HEK293 (cell line): ENCODE measurements around the gene RIGI.
A peak's percentile ranks its signal among the peaks of the same experiment; 100 is the strongest.

Source experiments
- CTCF ChIA-PET: fragments of 350-600 bp; formaldehyde crosslinking; extraction: SDS; loops from one replicate; lab custom pipeline; 2021; ENCODE audit warnings: antibody characterized with exemption; lab: Yijun Ruan, JAX
- POLR2A ChIA-PET: fragments of 300-600 bp; formaldehyde crosslinking; extraction: SDS; loops from one replicate; lab custom pipeline; 2020; ENCODE audit warnings: antibody characterized with exemption, inconsistent platforms; lab: Yijun Ruan, JAX
- H3K27ac ChIP-seq: fragments of 200-500 bp; sonication (Bioruptor generic); 2 replicates; pipeline ENCODE4 v1.5.1; 2014; ENCODE audit warnings: low read depth, low read length, control low read depth, inconsistent platforms; ENCODE audit errors: extremely low read depth
- H3K36me3 ChIP-seq, 2 experiments: fragments of 200-500 bp in 1 of 2; sonication (Bioruptor generic) in 1 of 2; 1 replicate in 1 of 2; 2 replicates in 1 of 2; pipeline ENCODE4 v1.5.1; 2014 to 2017; ENCODE audit warnings: inconsistent platforms in 2 of 2, low read length in 2 of 2; ENCODE audit not compliant: control insufficient read depth in 2 of 2, insufficient read depth in 1 of 2
- H3K4me1 ChIP-seq: fragments of 200-500 bp; sonication (Bioruptor generic); 2 replicates; pipeline ENCODE4 v1.5.1; 2014; ENCODE audit warnings: mild to moderate bottlenecking, low read length, inconsistent platforms; ENCODE audit not compliant: control insufficient read depth, insufficient read depth
- H3K4me3 ChIP-seq: 2 replicates; pipeline ENCODE4 v1.5.1; 2011; ENCODE audit warnings: low read depth, mild to moderate bottlenecking, control low read depth, low read length, moderate library complexity
- H3K9me3 ChIP-seq: fragments of 200-500 bp; sonication (Bioruptor generic); 2 replicates; pipeline ENCODE4 v1.5.1; 2014; ENCODE audit warnings: low read depth, low read length, inconsistent platforms; ENCODE audit not compliant: control insufficient read depth, insufficient read depth
- GLIS1 ChIP-seq: fragments of 450-650 bp; formaldehyde crosslinking; IDR thresholded peaks from 2 replicates; pipeline ENCODE4 v1.5.1; 2016; ENCODE audit warnings: missing biosample characterization, missing genetic modification characterization
- KLF7 ChIP-seq: fragments of 450-650 bp; formaldehyde crosslinking; IDR thresholded peaks from 2 replicates; pipeline ENCODE4 v1.5.1; 2016; ENCODE audit warnings: missing biosample characterization, missing genetic modification characterization, borderline replicate concordance
- KLF8 ChIP-seq: fragments of 450-650 bp; formaldehyde crosslinking; IDR thresholded peaks from 2 replicates; pipeline ENCODE4 v1.5.1; 2016; ENCODE audit warnings: missing biosample characterization, missing genetic modification characterization
- ZFP37 ChIP-seq: fragments of 450-650 bp; formaldehyde crosslinking; IDR thresholded peaks from 2 replicates; pipeline ENCODE4 v1.5.1; 2016; ENCODE audit warnings: missing biosample characterization, missing genetic modification characterization
- ZNF121 ChIP-seq: fragments of 450-650 bp; formaldehyde crosslinking; IDR thresholded peaks from 2 replicates; pipeline ENCODE4 v1.5.1; 2016; ENCODE audit warnings: missing biosample characterization, missing genetic modification characterization
- ZNF239 ChIP-seq: fragments of 450-650 bp; formaldehyde crosslinking; IDR thresholded peaks from 2 replicates; pipeline ENCODE4 v1.5.1; 2016; ENCODE audit warnings: missing biosample characterization, missing genetic modification characterization
- ZNF24 ChIP-seq: fragments of 450-650 bp; formaldehyde crosslinking; IDR thresholded peaks from 2 replicates; pipeline ENCODE4 v1.5.1; 2016; ENCODE audit warnings: missing biosample characterization, missing genetic modification characterization
- ZNF248 ChIP-seq: fragments of 450-650 bp; formaldehyde crosslinking; IDR thresholded peaks from 2 replicates; pipeline ENCODE4 v1.5.1; 2017; ENCODE audit warnings: missing biosample characterization, missing genetic modification characterization
- ZNF292 ChIP-seq: fragments of 450-650 bp; formaldehyde crosslinking; IDR thresholded peaks from 2 replicates; pipeline ENCODE4 v1.5.1; 2016; ENCODE audit warnings: low read depth, missing biosample characterization, missing genetic modification characterization, borderline replicate concordance
- ZNF354C ChIP-seq: fragments of 450-650 bp; formaldehyde crosslinking; IDR thresholded peaks from 2 replicates; pipeline ENCODE4 v1.5.1; 2016; ENCODE audit warnings: missing biosample characterization, missing genetic modification characterization, low read depth, borderline replicate concordance
- ZNF416 ChIP-seq: fragments of 450-650 bp; formaldehyde crosslinking; IDR thresholded peaks from 2 replicates; pipeline ENCODE4 v1.5.1; 2016; ENCODE audit warnings: missing biosample characterization, missing genetic modification characterization
- ZNF610 ChIP-seq: fragments of 450-650 bp; formaldehyde crosslinking; IDR thresholded peaks from 2 replicates; pipeline ENCODE4 v1.5.1; 2016; ENCODE audit warnings: missing biosample characterization, missing genetic modification characterization, borderline replicate concordance
- ZNF785 ChIP-seq: fragments of 450-650 bp; formaldehyde crosslinking; IDR thresholded peaks from 2 replicates; pipeline ENCODE4 v1.5.1; 2016; ENCODE audit warnings: missing biosample characterization, missing genetic modification characterization
- TF ChIP-seq, protein P1 (sequence below): fragments of 450-650 bp; formaldehyde crosslinking; IDR thresholded peaks from 2 replicates; pipeline ENCODE4 v1.5.1; 2016; ENCODE audit warnings: missing biosample characterization, missing genetic modification characterization
- TF ChIP-seq, protein P2 (sequence below): fragments of 450-650 bp; formaldehyde crosslinking; IDR thresholded peaks from 2 replicates; pipeline ENCODE4 v1.5.1; 2016; ENCODE audit warnings: missing biosample characterization, missing genetic modification characterization
- TF ChIP-seq, protein P3 (sequence below): fragments of 450-650 bp; formaldehyde crosslinking; IDR thresholded peaks from 2 replicates; pipeline ENCODE4 v1.5.1; 2016; ENCODE audit warnings: missing biosample characterization, missing genetic modification characterization
- TF ChIP-seq, protein P4 (sequence below): IDR thresholded peaks from 2 replicates; pipeline ENCODE4 v1.6.1; 2011; ENCODE audit warnings: mild to moderate bottlenecking, low read depth, low read length, borderline replicate concordance
- TF ChIP-seq, protein P5 (sequence below): fragments of 450-650 bp; formaldehyde crosslinking; IDR thresholded peaks from 2 replicates; pipeline ENCODE4 v1.5.1; 2016; ENCODE audit warnings: missing biosample characterization, missing genetic modification characterization
- TF ChIP-seq, protein P6 (sequence below): fragments of 450-650 bp; formaldehyde crosslinking; IDR thresholded peaks from 2 replicates; pipeline ENCODE4 v1.5.1; 2017; ENCODE audit warnings: missing biosample characterization, mild to moderate bottlenecking, missing genetic modification characterization, moderate library complexity

Gene RIGI

DNA sequence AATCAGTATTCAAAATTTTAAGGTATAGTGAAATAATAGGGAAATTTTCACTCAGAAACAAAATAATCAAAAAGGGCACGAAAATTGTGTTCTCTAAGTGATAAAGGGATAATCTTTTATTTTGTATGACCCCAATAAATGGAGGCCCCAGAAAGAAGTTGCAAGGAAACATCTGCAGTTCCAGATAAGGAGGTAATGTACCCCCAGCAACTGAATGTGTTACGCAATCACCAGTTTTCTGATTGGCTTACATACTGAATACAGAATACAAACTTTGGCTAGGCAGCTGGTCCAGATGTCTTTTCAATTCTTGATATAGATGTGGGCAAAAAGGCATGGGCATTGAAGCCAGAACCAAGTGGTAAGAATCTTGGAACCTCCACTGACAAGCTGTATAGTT is 28.1 kb upstream of the RIGI start:
- Histone ChIP-seq H3K4me3 (no peak overlapping the region), H3K27ac (no peak overlapping the region)
- TF ChIP-seq GLIS1 (tag by site-specific recombination) = 0 out of 2 replicates have a peak, but pooled peaks have one; percentile 6
- TF ChIP-seq, protein P1, sequence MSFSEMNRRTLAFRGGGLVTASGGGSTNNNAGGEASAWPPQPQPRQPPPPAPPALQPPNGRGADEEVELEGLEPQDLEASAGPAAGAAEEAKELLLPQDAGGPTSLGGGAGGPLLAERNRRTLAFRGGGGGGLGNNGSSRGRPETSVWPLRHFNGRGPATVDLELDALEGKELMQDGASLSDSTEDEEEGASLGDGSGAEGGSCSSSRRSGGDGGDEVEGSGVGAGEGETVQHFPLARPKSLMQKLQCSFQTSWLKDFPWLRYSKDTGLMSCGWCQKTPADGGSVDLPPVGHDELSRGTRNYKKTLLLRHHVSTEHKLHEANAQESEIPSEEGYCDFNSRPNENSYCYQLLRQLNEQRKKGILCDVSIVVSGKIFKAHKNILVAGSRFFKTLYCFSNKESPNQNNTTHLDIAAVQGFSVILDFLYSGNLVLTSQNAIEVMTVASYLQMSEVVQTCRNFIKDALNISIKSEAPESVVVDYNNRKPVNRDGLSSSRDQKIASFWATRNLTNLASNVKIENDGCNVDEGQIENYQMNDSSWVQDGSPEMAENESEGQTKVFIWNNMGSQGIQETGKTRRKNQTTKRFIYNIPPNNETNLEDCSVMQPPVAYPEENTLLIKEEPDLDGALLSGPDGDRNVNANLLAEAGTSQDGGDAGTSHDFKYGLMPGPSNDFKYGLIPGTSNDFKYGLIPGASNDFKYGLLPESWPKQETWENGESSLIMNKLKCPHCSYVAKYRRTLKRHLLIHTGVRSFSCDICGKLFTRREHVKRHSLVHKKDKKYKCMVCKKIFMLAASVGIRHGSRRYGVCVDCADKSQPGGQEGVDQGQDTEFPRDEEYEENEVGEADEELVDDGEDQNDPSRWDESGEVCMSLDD (tag by site-specific recombination) = no peak
- TF ChIP-seq, all 188 proteins: peak for 1
- Histone ChIP-seq H3K9me3 (no peaks in the 10 kb centered on the region), H3K36me3 (peaks cover 0 to 5% of the 10 kb centered on the region in 2 experiments; a peak in 2 of 3 replicates), H3K4me1 (0 out of 2 replicates have a peak, but pooled peaks cover 4% of the 10 kb centered on the region)
- POLR2A ChIA-PET = interaction anchor here (0.8 kb wide), 1 partner anchor 29 kb away, joined by 3 read pairs; no protein-coding TSS in a partner anchor
- CTCF ChIA-PET = interaction anchor here (1.5 to 1.9 kb wide), 3 partner anchors 26 to 175 kb away, joined by 5 to 7 read pairs (median 6); partner anchors contain the start of gene RIGI

DNA sequence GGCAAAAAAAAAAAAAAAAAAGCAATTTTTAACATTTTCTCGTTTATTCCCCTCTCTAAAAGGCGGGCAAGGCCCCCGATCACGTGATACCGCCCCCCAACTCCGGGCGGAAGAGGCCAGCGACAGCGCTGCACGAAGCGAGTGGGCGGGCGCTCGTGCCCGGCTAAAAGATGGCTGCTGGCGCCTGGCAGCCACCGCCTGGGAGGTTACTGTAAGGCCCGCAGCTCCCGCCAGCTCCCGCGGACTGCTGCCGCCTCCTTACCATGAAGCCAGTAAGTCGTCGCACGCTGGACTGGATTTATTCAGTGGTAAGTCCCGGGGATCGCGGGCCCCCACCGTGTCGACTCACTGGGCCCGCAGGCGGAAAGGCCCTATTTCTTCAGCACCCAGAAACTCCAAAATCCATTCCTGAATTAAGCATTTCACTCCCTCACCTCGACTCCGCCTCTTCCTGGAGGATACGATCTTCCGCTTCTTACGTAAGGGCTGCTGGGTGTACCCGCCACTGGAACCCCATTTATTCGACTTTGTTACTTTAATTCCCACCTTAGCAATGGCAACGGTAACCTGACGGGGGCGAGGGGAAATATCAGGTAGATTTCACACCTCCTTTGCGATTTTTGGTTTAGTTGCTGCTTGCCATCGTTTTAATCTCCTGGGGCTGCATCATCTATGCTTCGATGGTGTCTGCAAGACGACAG is 26.3 kb upstream of the RIGI start, which contains the start of the genes SMIM27 and TOPORS:
Gene SMIM27, plus strand, starts transcription at position 156 of the 701 bp plus-strand sequence. Its CDS starts 108 bp downstream, at position 264.
Gene TOPORS, minus strand, starts transcription at position 415 of the 701 bp plus-strand sequence. Its CDS starts 150 bp downstream, at position 265.
- peaks cover 0 to 11% of the 10 kb centered on the region in 2 experiments; a peak in 2 of 3 replicates for H3K36me3 ChIP-seq
- CTCF ChIA-PET = interaction anchor here (0.6 to 7.4 kb wide), 10 partner anchors 9 to 439 kb away, joined by 3 to 44 read pairs (median 4); partner anchors contain the start of gene RIGI
- H3K27ac ChIP-seq = peak within 1 kb of the TSS; percentile 91
- peak within 1 kb of the TSS; percentile 84 for H3K4me3 ChIP-seq
- no peaks in the 10 kb centered on the region for H3K9me3 ChIP-seq
- 0 out of 2 replicates have a peak, but pooled peaks cover 4% of the 10 kb centered on the region for H3K4me1 ChIP-seq
- POLR2A ChIA-PET = interaction anchor here (0.6 to 3.4 kb wide), 9 partner anchors 13 to 644 kb away, joined by 3 to 36 read pairs (median 5); partner anchors contain the start of genes ACO1 and RIGI
- TF ChIP-seq ZNF610 (tag by site-specific recombination) = no peak
- no peak for TF ChIP-seq ZNF239 (tag by site-specific recombination)
- TF ChIP-seq ZNF292 (tag by site-specific recombination) = no peak
- TF ChIP-seq ZNF785 (tag by site-specific recombination) = no peak
- TF ChIP-seq ZNF416 = no peak
- 0 out of 2 replicates have a peak, but pooled peaks have one; percentile 69 for TF ChIP-seq ZFP37 (tag by site-specific recombination)
- peak; percentile 33; the same call in 1 of the 2 replicates for TF ChIP-seq KLF7 (tag by site-specific recombination)
- no peak for TF ChIP-seq ZNF354C (tag by site-specific recombination)
- TF ChIP-seq ZNF248 (tag by site-specific recombination) = no peak
- TF ChIP-seq, protein P2, sequence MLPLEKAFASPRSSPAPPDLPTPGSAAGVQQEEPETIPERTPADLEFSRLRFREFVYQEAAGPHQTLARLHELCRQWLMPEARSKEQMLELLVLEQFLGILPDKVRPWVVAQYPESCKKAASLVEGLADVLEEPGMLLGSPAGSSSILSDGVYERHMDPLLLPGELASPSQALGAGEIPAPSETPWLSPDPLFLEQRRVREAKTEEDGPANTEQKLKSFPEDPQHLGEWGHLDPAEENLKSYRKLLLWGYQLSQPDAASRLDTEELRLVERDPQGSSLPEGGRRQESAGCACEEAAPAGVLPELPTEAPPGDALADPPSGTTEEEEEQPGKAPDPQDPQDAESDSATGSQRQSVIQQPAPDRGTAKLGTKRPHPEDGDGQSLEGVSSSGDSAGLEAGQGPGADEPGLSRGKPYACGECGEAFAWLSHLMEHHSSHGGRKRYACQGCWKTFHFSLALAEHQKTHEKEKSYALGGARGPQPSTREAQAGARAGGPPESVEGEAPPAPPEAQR = no peak
- TF ChIP-seq, protein P1 (tag by site-specific recombination) = peak; percentile 56
- TF ChIP-seq, protein P3, sequence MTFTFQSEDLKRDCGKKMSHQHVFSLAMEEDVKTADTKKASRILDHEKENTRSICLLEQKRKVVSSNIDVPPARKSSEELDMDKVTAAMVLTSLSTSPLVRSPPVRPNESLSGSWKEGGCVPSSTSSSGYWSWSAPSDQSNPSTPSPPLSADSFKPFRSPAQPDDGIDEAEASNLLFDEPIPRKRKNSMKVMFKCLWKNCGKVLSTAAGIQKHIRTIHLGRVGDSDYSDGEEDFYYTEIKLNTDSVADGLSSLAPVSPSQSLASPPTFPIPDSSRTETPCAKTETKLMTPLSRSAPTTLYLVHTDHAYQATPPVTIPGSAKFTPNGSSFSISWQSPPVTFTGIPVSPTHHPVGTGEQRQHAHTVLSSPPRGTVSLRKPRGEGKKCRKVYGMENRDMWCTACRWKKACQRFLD = no peak
- no peak for TF ChIP-seq ZNF121 (tag by site-specific recombination)
- TF ChIP-seq KLF8 (tag by site-specific recombination) = peak; percentile 80
- TF ChIP-seq ZNF24 (tag by site-specific recombination) = peak; percentile 76
- TF ChIP-seq, protein P4, sequence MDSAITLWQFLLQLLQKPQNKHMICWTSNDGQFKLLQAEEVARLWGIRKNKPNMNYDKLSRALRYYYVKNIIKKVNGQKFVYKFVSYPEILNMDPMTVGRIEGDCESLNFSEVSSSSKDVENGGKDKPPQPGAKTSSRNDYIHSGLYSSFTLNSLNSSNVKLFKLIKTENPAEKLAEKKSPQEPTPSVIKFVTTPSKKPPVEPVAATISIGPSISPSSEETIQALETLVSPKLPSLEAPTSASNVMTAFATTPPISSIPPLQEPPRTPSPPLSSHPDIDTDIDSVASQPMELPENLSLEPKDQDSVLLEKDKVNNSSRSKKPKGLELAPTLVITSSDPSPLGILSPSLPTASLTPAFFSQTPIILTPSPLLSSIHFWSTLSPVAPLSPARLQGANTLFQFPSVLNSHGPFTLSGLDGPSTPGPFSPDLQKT = no peak
- TF ChIP-seq, protein P5, sequence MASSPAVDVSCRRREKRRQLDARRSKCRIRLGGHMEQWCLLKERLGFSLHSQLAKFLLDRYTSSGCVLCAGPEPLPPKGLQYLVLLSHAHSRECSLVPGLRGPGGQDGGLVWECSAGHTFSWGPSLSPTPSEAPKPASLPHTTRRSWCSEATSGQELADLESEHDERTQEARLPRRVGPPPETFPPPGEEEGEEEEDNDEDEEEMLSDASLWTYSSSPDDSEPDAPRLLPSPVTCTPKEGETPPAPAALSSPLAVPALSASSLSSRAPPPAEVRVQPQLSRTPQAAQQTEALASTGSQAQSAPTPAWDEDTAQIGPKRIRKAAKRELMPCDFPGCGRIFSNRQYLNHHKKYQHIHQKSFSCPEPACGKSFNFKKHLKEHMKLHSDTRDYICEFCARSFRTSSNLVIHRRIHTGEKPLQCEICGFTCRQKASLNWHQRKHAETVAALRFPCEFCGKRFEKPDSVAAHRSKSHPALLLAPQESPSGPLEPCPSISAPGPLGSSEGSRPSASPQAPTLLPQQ (tag by site-specific recombination) = peak; percentile 73; the same call in 1 of the 2 replicates
- TF ChIP-seq, protein P6, sequence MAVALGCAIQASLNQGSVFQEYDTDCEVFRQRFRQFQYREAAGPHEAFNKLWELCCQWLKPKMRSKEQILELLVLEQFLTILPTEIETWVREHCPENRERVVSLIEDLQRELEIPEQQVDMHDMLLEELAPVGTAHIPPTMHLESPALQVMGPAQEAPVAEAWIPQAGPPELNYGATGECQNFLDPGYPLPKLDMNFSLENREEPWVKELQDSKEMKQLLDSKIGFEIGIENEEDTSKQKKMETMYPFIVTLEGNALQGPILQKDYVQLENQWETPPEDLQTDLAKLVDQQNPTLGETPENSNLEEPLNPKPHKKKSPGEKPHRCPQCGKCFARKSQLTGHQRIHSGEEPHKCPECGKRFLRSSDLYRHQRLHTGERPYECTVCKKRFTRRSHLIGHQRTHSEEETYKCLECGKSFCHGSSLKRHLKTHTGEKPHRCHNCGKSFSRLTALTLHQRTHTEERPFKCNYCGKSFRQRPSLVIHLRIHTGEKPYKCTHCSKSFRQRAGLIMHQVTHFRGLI = 0 out of 2 replicates have a peak, but pooled peaks have one; percentile 21
